ENCODE data around the gene NMU.
"Not testable (repeated sequence)": the region's sequence is repeated elsewhere in the genome, so short reads cannot be mapped to it uniquely, and the experiment has no call there.

NMU gene

DNA sequence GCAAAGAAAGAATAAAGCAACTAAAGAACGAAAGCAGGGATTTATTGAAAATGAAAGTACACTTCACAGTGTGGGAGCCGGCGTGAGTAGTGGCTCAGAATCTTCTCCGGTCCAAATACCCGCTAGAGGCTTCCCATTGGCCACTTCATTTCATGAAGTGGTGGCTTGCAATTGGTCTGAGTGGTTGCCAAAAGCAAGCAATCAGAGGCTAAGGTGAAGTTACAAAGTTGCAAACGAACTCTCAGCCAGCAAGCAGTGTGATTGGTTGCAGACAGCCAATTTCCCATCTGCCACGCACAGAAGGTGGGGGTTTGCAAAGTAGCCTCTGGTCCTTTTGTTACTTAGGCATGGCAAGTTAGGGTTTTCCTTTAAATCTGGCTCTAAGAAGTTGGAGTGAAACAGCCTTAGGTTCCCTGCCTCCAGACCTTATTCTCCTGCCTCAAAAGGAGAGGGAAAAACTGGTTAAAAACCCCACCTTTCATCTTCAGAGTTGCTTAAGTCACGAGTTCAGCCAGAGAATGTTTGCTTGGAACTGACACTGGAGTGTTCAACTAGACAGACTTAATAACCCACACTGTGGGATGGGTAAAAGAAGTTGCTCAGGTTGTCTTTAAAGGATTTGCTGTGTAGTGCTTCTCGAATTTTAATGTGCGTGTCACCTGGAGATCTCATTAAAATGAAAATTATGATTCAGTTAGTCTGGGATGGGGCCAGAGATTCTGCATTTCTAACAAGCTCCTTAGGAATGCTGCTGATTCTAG is 82.5 kb downstream of the NMU start:
- FAIRE-seq: no peak

DNA sequence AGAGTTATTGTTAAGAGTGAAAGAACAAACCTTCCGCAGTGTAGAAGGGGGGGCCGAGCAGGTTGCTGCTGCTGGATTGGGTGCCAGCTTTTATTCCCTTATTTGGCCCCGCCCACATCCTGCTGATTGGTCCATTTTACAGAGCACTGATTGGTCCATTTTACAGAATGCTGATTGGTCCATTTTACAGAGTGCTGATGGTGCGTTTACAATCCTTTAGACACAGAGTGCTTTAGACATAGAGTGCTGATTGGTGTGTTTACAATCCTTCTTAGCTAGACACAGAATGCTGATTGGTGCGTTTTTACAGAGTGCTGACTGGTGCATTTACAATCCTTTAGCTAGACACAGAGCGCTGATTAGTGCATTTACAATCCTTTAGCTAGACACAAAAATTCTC is 84.1 kb downstream of the NMU start:
- not testable (repeated sequence) for FAIRE-seq

DNA sequence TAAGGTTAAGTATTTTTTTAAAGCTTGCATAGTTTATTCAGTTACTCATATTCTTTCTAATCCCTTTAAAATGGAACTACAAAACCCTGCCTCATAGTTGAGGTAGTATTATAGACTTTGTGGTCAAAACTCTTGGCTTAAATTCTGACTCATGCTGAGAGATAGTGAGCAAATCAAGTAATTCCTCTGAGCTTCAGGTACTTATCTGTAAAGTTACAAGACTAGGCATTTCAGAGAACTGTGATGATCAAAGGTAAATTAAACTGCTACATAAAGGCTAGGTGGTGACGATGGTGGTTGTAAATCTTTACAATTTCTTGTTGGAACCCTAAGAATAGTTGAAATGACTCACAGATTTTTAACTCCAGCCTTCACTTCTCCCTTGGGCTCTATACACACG is 86.2 kb downstream of the NMU start:
- no peak for FAIRE-seq

DNA sequence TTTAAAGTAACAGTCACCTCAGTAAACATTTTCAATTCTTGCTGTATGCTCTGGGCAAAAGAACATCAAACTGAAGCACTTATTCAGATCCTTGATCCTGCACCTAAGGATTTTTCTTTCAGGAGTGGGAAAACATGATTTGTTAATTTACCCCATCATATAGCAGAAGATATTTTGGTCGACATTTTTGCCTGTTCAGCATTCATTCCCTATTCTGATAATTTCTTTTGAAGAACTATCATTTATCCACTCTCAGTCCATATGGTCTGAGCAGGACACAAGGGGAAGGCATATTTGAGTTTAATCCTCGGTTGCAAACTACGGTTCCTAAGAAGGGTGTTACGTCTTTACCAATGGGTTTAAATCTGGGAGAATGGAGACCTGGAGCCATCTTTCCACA is 88.2 kb downstream of the NMU start:
- FAIRE-seq: no peak

DNA sequence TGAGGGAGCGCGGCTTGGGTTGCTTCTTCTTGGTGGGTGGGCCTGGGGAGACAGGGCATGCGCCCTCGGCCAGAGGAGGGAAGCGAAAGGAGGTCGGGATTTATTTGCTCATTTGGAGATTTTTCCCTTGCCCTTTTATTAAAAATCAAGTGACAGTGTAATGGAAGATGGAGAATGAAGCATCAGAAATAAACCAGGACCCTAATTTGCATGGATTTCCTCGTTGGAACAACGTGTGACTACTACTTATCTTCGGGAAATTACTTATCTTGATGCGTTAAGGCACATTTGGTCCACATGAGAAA is 88.7 kb downstream of the NMU start:
- FAIRE-seq: no peak

DNA sequence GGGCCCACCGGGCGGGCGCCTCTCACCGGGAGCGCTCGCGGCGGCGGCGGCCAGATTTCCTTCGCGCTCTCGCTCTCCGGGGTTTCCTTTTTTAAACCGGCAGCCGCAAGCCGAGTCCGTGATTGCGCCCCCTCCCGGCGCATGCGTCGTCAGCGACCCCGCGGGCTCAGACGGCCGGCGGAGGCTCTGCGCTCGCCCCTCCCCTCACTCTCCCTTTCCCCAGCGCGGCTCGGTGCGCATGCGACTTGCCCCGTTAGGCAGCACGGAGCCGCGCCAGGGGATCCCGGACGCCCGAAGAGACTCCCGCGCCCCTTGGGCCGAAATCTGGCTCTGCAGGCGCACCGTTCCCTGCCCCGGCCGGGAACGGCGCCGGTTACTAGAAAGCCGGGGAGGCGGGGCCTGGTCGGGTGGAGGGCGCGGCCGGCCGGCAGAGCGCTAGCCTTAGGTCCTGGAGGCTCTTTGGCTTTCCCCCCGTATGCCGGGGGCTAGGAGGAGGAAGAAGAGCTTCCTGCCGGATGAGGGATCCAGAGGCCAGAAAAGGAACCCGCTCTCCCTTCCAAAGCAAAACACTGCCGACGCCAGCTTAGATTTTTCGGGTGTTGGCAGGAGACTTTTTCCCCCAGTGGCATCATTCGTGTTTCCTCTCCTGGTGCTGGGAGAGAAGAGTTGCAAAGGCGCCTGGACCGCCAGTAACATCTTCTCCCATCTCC is 89.2 kb downstream of the NMU start, which contains the start of gene CLOCK:
Gene CLOCK, minus strand, starts transcription at position 154 of the 710 bp plus-strand sequence. CDS start 64,124 bp downstream, outside the sequence.
- no peak for FAIRE-seq

DNA sequence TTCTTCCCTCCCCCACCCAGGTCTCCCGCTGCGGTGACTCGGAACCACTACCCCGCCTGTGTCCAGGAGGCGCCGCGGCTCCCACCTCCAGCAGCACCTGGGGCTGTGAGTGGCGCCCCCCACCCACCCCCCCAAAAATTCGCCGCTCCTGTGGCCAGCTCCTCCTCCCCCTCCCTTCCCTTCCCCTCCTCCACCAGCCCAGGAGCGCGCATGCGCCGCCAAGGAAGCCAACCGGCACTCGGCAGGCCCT is 89.7 kb downstream of the NMU start:
- no peak for FAIRE-seq

DNA sequence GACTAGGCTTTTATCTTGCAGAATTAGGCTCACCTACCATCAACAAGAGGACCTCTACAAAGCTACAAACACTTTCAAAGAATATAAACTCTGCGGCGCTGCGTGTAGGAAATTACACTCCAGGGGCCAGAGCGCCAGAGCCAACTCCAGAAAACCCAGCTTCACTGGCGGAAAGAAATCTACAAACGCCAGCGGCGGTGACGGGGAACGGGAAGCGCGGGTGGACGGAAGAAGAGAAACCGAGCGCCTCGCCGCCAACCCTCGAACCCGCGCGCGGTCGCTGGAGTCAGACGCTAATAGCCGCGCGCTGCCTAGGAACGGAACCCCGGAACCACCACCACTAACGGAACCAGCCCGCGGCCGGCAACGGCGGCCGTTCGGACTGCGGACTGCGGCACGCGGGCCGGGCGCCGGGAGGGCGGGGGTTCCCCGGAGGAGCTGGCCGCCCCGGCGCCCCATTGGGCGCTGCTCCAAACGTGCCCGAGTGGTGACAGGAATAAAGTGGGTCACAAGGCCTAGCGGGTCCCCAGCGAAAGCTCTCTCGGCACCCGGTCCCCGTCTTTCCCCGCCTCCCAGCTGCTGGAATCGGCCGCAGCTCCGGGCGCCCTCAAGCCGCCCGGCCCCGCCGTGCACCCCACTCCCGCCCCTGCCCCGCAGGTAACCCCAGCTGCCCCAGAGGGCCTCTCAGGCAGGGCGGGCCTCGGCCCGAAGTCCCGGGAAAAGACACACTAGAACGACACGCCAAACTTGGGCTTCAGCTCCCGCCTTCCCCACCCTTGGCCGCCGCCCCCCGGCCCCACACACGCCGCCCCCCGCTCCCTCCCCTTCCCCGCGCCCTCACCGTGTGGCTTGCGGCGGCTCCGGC is 90.2 kb downstream of the NMU start:
- no peak for FAIRE-seq
